Measurements from ENCODE around the gene CLGN.

Gene CLGN

DNA sequence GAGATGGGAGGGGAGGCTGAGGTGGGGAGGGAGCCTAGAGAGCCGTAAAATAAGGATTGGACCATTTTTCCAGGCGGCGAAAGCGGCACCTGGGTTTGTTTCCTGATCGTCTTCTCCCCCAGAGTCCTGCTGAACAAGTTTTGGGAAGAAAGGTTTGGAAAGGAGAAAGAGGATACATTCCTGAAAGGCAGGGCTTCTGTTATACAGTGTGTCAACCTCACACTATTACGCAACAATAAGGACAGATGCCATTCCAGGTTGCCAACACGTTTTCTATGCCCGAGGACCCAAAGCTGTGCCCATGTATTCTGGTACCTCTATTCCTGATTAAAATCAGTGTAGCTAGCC lies 53.3 kb downstream of the CLGN start:
- no peak for DNase-seq

DNA sequence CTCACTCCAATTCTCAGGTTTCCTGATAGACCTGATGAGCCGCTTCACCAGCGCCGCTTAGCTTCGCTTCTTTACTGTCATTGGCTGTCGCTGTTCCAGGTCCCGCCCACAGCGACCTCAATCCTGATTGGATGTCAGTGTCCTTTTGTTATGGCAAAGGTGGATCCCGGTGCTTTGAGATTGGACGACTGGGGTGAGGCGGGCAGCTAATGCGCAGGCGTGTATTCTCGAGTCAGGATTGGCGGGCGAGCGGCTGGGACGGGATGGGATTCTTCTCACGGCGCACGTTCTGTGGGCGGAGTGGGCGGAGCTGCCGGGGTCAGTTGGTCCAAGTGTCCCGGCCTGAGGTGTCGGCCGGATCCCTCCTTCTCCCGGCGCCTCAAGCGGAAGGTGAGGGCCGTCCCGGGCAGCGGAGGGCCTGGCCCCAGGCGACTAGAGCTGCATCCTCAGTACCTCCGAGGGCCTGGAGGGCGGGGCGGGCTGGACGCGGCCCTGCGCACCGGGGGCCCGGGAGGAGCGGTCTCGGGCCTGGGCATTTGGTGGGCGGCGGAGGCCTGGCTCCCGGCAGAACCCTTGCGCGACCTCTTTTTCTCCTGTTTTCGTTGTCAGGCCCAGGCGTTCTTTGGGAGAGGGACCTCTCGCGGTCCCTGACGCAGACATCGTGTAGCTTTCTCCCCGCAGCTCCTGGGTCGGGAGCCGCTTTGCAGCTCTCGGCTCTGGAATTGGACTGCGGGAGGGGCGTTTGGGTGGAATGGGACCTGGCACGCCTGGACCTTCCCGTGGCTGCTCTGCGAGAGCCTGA lies 53.9 kb downstream of the CLGN start, which contains the start of gene SCOC:
SCOC (plus strand) TSS at position 319 of the 802 bp plus-strand sequence. CDS start 5,525 bp downstream, outside the sequence.
- DNase-seq = peak; percentile 92

DNA sequence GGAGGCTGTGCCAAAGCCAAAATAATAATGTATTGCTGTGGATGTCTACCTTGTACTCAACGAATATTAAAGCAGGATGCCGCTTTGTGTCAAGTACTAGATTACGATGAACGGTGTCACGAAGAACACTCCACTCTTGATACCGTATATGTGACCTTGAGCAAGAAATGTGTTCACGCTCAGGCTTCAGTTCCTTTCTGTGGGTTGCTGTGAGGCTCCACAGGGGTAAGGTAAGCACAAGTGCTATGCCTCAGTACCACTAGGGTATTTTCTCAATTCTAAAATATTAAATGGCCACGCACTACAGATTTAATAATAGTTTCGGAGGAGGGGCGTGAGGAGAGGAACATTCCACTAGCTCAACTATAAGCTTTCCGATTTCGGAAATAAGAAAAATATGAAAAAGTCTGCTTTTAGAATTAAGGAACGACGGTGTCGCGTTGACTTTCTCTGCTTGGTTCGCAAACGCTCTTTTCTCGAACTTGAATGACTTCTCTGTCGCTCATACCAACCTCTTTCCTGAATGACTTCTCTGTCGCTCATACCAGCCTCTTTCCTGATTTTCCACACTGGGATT lies 54.6 kb downstream of the CLGN start:
- DNase-seq = no peak

DNA sequence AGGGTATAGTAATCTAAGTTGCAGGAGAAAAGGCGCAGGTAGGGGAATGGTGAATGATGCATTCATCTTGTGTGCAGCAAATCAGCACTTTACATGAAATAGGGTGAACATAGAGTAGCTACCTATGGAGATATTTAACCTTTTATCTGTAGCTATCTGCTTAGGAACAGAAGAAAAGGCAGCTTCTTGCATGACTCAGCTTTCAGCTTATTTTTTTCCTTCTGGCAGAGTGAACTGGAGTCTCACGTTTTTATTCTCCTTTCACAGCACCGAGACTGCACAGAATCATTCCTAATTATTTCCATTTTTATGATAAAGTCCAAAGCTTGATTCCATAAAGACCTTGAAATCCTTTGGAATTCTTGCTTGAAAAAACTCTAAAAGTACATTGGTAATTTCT lies 58.8 kb downstream of the CLGN start:
- no peak for DNase-seq

DNA sequence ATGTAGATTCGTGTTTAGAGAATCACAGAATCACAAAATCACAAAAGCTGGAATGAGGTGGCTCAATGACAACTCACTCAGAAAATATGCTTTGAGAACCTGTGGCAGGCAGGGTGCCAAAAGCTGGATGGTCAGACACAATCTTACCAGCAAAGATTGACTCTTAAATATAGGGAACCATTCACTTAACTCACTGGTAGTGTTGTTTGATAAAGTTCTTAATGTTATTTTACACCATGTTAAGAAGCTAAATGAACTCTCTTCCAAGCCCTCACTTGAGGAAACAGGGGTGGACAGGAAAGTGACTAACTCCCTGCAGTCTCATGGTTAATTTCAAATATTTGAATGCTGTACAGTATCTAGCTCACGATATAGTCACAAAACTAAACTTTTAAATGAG lies 59.7 kb downstream of the CLGN start:
- DNase-seq = no peak

DNA sequence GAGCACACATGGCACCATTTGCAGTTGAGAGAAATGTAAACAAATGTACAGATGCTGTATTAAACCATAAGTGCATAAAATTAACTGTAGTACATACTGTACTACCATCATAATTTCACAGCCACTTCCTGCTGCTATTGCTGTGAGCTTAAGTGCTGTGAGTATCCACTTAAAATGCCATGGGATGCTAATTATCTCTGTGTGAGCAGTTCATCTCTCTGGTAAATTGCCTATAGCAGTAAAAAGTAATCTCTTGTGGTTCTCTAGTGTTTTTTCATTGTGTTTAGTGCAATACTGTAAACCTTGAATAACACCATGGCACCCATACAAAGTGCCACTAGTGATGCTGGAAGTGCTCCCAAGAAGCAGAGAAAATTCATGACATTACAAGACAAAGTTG lies 63.9 kb downstream of the CLGN start:
- DNase-seq = no peak

DNA sequence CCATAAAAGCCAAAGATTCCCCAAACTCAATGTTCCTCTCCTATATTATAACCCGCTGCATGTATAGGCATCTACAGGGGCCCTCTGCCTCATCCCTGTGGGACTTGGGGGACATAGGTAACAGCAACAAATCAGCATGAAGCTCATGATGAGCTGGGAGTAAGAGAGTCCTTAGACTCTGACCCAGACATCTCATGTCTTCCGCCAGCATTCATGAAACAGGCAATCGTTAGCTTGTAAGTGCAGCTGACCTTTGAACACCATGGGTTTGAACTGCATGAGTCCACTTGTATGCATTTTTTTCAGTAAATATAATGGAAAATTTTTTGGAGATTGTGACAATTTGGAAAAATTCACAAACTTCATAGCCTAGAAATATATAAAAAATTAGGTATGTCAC lies 64.4 kb downstream of the CLGN start:
- DNase-seq = no peak

DNA sequence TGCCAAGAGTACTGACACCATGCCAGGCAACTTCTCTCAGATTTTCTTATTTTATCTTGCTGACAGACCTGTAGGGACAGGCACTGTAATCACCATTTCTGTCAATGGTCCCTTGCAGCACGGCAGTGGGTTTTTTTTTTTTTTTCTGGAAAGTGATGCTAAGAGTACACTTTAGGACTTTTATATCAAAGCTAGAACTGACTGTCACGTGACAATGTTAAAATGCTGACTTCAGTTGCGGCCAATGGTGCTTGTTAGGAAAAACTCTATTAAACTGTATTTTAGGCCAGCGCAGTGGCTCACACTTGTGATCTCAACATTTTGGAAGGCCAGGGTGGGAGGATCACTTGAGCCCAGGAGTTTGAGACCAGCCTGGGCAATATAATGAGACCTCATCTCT lies 66.3 kb downstream of the CLGN start:
- DNase-seq = no peak

DNA sequence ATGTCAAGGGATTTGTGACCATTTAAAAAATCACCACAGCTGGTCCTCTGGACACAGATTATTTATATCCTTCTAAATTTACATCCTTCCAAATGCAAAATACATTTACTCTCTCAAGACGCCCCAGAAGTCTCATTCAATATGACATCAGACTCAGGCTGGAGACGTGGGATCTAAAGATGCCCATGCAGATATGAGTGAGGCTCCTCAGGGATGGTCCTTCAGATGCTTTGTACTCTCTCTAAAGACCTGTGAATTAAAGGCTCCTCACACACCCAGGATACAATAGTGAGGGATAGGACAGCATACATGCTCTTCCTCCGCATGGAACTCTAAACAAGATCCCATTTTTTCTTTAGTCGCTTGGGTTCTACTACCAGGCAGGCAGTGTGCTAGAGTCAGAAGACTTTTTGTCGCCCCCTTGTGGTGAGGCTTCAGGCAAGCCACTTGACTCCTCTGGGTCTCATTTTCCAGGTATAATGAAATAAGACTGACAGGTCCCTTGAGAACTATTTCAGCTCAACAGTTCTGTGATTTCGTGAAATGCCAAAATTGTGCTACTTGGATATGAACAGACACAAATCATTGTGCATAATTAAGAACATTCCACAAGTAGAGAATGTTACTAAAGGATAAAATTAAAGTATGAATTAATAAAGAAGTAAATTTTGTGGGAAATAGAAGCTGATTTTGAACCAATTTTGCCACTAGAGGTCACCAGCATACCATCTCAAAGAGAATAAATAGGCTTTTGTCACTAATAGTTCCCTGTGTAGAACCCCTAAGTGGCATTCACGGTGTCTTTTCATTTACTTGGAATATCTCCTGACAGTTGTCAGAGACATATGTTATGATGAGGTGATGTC lies 67.7 kb downstream of the CLGN start:
- peak; percentile 68 for DNase-seq

DNA sequence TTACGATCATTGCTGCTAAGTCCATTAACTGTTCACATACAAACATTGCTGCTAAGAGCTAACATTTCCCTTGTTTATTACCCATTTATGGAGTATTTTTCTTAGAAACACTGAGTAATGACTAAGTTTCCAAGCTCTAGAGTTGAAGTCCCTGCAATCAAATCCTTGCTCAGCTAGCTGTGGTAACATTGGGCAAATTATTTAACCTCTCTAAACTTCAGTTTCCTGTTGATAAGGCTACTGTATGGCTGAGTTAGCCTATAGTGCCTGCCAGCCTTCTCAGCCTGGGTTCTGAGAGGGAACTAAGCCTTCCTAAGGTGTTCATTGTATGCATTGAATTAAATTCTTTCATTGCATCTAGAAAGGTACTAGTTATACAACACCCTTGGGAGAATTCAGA lies 69.2 kb downstream of the CLGN start:
- DNase-seq = no peak

DNA sequence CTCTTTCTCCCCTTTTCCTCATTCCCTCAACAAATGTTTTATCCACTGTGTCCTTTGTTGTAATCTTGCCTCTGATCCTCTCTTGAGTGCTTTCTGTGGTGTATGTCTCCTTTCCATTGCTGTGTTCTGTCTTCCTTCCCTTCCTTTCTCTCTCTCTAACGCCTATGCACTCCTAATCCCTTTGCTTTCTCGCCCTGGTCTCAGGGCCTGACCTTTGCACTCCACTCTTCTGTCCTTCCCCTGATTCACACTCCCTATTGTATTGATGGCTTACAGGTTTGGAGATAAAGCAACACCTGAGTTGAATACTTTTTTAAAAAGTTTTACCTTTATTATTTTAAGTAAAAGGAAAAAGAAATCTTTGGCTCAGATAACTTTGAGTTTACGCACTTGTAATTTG lies 69.6 kb downstream of the CLGN start:
- no peak for DNase-seq

DNA sequence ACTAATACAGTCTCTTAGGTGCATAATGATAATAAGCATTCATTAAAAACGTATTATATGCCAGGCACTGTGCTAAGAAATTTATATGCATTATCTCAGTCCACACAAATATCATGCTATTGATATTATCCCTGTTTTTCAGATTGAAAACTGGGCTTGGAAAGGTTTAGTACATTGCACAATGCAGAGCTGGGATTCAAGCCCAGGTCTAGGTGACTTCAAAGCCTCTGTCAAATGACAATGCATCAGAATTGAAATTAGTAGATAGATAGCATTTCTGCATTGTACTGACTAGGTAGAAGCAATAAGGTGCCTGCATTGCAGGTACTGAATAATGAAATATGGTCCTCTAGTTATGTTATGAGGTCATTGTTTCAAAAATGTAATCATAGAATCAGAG lies 72.2 kb downstream of the CLGN start:
- no peak for DNase-seq

DNA sequence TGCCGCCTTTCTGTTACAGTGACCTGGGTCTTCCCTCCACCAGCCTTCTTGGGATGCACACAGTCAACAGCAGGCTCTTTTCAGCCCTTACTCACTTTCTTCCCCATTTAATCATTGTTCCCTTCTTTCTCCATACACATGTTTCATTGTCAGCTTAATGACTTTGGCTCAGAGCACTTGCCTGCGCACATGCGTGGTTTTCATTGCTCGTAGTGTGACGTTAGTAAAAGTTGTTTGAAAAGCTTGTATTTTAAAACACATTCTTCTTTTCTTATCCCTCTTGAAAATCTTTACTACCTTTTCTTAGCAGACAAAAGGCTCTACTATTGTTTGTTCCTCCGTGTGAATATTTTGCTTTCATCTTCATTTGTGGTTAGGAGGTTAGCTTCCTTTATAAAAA lies 73.7 kb downstream of the CLGN start:
- DNase-seq = no peak

DNA sequence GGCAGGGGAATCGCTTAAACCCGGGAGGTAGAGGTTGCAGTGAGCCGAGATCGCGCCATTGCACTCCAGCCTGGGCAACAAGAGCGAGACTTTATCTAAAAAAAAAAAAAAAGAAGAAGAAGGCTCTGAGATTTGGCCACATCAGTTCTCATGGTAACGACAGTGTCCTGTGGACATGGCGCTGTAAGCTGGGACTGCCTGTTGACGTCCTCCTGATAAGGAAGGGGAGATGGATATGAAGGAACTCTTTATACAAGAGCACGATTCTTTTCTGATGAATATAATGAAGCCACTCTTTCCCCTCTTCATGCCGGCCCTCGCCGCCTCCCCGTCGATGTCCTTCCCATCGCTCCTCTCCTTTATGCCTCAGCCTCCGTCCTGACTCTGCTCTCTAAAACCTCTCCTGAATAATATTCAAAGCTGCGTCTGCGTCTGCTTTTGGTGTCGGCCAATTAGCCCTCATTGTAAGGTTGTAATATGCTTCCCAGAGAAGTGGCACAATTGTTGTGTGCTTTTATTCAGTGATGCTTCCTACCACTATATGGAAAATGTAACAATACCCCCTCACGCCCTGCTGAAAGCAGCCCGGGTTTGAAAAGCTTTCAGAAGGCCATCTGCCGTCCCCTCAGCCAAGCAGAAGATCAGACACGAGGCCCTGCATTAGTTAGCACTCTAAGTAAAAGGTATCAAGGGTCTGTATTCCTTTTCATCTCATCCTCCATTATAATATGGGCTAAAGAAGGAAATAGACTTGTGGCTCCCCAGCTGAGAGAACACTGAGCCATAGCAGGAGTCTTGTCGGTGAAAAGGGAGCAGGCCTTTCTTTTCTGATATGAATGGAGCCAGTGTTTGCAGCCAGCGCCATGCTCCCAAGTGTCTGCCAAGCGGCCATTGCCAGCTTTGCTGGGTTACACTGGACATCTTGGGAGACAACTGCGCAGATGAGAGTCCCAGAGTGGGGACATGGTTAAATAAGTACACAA lies 76.1 kb downstream of the CLGN start:
- DNase-seq = no peak

DNA sequence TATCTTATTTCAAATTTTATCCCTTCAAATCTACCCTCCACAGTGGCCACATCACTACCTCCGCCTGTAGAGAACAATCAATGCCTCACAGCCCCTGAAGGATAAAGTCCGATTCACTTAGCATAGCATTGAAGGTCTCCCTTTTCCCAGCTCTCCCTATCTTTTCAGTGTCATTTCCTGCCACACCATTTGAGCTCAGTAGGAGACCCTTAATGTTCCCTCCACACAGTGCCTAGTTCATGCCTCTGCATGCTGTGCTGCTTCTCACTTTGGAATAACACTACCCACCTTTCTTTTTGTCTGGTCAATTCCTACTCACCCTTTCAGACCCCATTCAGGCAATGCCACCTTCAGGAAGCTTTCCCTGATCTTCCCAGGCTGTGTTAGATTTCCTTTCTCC lies 77.6 kb downstream of the CLGN start:
- no peak for DNase-seq

DNA sequence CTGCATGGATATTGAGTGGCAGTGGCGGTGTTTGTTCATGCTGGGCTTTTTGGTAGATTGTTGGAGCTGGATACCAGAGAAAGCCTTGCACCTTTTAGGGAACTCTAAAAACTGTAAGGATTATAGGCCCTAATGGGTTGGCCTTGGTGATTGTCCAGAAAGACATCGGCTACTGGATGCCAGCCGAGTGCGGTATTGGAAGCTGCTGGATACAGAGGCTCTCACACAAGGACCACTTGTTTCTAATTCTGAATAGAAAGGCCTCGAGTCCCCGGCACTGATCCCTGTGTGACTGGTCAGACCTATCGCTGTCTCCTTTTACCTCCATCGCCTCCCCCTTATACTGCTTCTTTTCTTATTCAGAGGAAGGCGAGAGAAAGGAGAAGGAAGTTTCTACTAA lies 81.3 kb downstream of the CLGN start:
- DNase-seq = no peak

DNA sequence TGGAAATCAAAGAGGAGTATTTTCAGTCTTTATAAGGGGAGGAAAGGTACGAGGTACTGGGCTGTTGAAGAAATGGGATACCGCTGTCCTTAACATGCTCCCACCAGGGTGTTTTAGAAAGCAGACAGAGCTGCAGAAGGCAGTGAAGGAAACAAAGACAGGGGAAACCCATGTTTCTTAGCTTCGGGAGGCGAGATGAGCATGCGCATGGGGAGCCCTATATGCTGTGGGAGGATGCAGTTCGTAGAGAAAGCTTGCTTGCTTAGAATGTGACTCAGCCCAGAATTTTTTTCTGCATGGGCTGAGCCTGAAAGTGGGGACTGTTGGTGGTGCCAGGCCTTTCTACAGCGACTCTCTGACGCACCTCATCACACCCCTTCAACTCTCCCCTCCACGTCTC lies 82.8 kb downstream of the CLGN start:
- DNase-seq = no peak

DNA sequence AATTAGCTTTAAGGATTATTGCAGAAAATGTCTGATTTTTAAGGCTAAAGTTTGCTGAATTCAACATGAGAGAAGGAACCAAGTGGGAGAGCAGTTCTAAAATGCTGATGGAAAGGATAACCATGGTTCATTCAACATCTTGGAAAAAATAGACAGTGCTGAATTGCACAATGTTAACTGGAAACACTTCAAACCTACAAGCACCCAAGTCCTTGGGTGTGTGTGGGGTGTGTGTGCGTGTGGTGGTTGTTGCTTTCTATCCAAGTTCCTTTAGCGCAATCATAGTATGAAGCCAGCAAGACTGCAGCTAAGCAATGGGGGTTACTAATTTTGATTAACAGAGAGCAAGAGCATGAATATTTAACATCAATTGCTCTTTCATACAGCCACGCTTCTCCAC lies 83.3 kb downstream of the CLGN start:
- DNase-seq = no peak

DNA sequence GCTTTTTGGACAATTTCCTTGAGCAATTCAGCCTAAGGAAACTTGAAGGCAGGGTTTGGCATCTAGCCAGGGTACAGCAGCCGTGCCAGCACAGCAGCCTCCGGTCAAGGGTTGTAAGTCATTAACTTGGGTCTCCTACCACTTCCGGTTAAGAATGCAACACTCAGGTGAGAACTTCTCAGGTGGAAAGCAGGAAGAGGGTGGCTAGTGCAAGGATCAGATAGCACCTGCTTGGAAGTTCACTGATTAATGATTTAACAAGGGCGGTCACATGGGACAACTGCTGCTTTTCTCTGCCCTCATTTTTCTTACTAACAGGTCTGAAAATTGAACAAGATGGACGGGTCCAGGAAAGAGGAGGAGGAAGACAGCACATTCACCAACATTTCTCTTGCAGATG lies 84.1 kb downstream of the CLGN start:
- DNase-seq = no peak

DNA sequence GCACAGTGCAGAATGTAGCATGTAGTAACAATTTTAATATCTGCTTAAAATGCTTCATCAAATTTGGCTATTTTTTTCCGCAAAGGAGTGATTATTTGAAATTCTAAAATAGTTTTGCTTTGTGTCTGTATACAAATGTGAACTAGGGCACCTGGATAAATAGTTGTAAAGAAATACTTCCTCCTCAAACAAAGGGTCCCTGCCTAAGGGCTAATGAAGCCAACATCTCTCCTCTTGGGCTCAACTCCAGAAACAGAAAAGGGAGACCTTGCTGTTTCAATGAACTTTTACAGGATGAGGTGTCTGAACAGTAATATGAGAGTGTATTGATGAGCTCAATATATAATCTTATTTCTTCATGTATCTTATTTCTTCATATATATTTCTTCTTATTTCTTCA lies 84.8 kb downstream of the CLGN start:
- no peak for DNase-seq

Data from NCI-H2171 (cell line).